HepG2 (cell line): ENCODE data around the gene EGR4. TPM values are rescaled to one million over a fixed set of nuclear protein-coding genes. Genes with fewer than 3 reads are reported as not detected.
A peak's percentile ranks its signal among the peaks of the same experiment; 100 is the strongest.

ENCODE experiments used
- AKNA ChIP-seq: sonication (generic); formaldehyde crosslinking; IDR thresholded peaks from 2 replicates; pipeline ENCODE4 v1.4.0; 2020; ENCODE audit warnings: missing genetic modification reagents, borderline replicate concordance
- IKZF5 ChIP-seq: IDR thresholded peaks from 2 replicates; pipeline ENCODE4 v1.6.1; 2018; ENCODE audit warnings: missing genetic modification reagents, mild to moderate bottlenecking, missing compliant biosample characterization
- KDM1A ChIP-seq: IDR thresholded peaks from 2 replicates; pipeline ENCODE4 v1.6.1; 2016; ENCODE audit warnings: missing compliant biosample characterization
- NFYB ChIP-seq: sonication (generic); formaldehyde crosslinking; IDR thresholded peaks from 2 replicates; pipeline ENCODE4 v1.4.0; 2020; ENCODE audit warnings: missing genetic modification reagents
- ONECUT2 ChIP-seq: sonication (generic); formaldehyde crosslinking; IDR thresholded peaks from 2 replicates; pipeline ENCODE4 v1.4.0; 2020; ENCODE audit warnings: missing genetic modification reagents
- PPARG ChIP-seq: conservative IDR thresholded peaks from 2 replicates; pipeline ENCODE4 v1.6.1; 2016; ENCODE audit warnings: missing biosample characterization, missing genetic modification reagents
- SIN3A ChIP-seq: IDR thresholded peaks from 2 replicates; pipeline ENCODE4 v1.6.1; 2011; ENCODE audit warnings: low read depth, mild to moderate bottlenecking, control low read depth, low read length, borderline replicate concordance
- SNAPC2 ChIP-seq: sonication (generic); formaldehyde crosslinking; IDR thresholded peaks from 2 replicates; pipeline ENCODE4 v1.8.1; 2022; ENCODE audit warnings: mild to moderate bottlenecking, missing genetic modification reagents
- TGIF2 ChIP-seq: IDR thresholded peaks from 2 replicates; pipeline ENCODE4 v1.6.1; 2016; ENCODE audit warnings: control low read depth, missing compliant biosample characterization
- ZFYVE20 ChIP-seq: sonication (generic); formaldehyde crosslinking; IDR thresholded peaks from 2 replicates; pipeline ENCODE4 v1.8.0; 2023; ENCODE audit warnings: low read depth, mild to moderate bottlenecking, moderate library complexity, missing genetic modification reagents, borderline replicate concordance
- ZNF253 ChIP-seq: sonication (generic); formaldehyde crosslinking; IDR thresholded peaks from 2 replicates; pipeline ENCODE4 v1.8.0; 2022; ENCODE audit warnings: mild to moderate bottlenecking, missing genetic modification reagents, borderline replicate concordance
- ZNF281 ChIP-seq: sonication (generic); formaldehyde crosslinking; IDR thresholded peaks from 2 replicates; pipeline ENCODE4 v1.4.0; 2020; ENCODE audit warnings: missing genetic modification reagents, borderline replicate concordance
- ZNF503 ChIP-seq: sonication (generic); formaldehyde crosslinking; IDR thresholded peaks from 2 replicates; pipeline ENCODE4 v1.4.0; 2020; ENCODE audit warnings: missing genetic modification reagents
- ZNF547 ChIP-seq: sonication (generic); formaldehyde crosslinking; IDR thresholded peaks from 2 replicates; pipeline ENCODE4 v1.5.1; 2020; ENCODE audit warnings: mild to moderate bottlenecking, missing genetic modification reagents
- ZNF549 ChIP-seq: sonication (generic); formaldehyde crosslinking; IDR thresholded peaks from 2 replicates; pipeline ENCODE4 v1.5.0; 2020; ENCODE audit warnings: missing genetic modification reagents
- ZNF749 ChIP-seq: sonication (generic); formaldehyde crosslinking; IDR thresholded peaks from 2 replicates; pipeline ENCODE4 v1.8.0; 2022; ENCODE audit warnings: mild to moderate bottlenecking, missing genetic modification reagents, moderate library complexity, borderline replicate concordance
- ZNF790 ChIP-seq: sonication (generic); formaldehyde crosslinking; IDR thresholded peaks from 2 replicates; pipeline ENCODE4 v1.8.0; 2022; ENCODE audit warnings: missing genetic modification reagents, mild to moderate bottlenecking, borderline replicate concordance
- polyA plus RNA-seq, 8 experiments: library from polyadenylated mRNA; depleted of rRNA in 3 of 8; stranded (reverse) in 7 of 8; unstranded in 1 of 8; fragments of >200 nt; fragmentation: Illumina TruSeq in 4 of 8; extraction: Trizol in 4 of 8; gene quantifications; 2 replicates each; pipeline versions ENCODE4 v1.2.1 to v1.2.3, GENCODE V29; 2011 to 2016; ENCODE audit warnings: low read depth in 4 of 8, missing spikeins in 1 of 8, mixed read lengths in 1 of 8; ENCODE audit not compliant: insufficient read depth in 1 of 8
- total RNA-seq, 5 experiments: library from RNA; depleted of rRNA; stranded (reverse); fragments of >200 nt; fragmentation: Illumina TruSeq; extraction: Trizol; gene quantifications; 2 replicates each; pipeline ENCODE4 v1.2.3, GENCODE V29; 2016; ENCODE audit warnings: low read depth in 1 of 5
- TF ChIP-seq, protein P1 (sequence below): sonication (generic); formaldehyde crosslinking; IDR thresholded peaks from 2 replicates; pipeline ENCODE4 v1.8.0; 2022; ENCODE audit warnings: missing genetic modification reagents, mild to moderate bottlenecking, borderline replicate concordance

The EGR4 gene
- total and polyA plus RNA-seq, 2 of the 13 experiments (the other 11 are each of a cell fraction or from before 2014, with no cell fraction given) = not detected

DNA sequence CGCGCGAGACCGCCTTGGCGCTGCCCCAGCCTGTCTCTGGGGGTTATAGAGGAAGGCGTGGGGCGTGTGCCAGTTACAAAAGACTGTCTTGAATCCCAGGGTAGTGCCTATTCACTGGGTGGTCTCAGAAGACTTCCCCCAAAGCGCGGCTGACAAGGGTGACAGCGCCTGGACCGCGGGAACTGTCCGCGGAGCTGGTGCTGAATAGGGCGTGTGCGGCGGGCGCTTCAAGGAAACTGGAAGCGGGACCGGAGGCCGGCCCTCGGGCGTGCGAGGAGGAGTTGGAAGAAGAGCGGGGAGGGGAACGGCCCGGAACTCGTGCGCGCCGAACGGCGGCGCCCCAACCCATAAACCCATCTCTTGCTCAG is 2.3 kb downstream of the EGR4 start (continued):
- peak; percentile 93 for TF ChIP-seq ZNF253 (CRISPR knock-in tag)
- TF ChIP-seq SIN3A = peak; percentile 88; the same call in 1 of the 2 replicates
- TF ChIP-seq ZNF790 = peak; percentile 89; the same call in 1 of the 2 replicates
- TF ChIP-seq, protein P1, sequence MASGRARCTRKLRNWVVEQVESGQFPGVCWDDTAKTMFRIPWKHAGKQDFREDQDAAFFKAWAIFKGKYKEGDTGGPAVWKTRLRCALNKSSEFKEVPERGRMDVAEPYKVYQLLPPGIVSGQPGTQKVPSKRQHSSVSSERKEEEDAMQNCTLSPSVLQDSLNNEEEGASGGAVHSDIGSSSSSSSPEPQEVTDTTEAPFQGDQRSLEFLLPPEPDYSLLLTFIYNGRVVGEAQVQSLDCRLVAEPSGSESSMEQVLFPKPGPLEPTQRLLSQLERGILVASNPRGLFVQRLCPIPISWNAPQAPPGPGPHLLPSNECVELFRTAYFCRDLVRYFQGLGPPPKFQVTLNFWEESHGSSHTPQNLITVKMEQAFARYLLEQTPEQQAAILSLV (CRISPR knock-in tag) = 0 out of 2 replicates have a peak, but pooled peaks have one; percentile 52
- peak; percentile 85; the same call in 1 of the 2 replicates for TF ChIP-seq ZNF749 (CRISPR knock-in tag)
- peak; percentile 77; the same call in 1 of the 2 replicates for TF ChIP-seq ZNF547
- TF ChIP-seq ZNF503 (CRISPR knock-in tag) = peak; percentile 46; the same call in 1 of the 2 replicates
- TF ChIP-seq KDM1A = no peak
- TF ChIP-seq NFYB (CRISPR knock-in tag) = 0 out of 2 replicates have a peak, but pooled peaks have one; percentile 31
- no peak for TF ChIP-seq ZFYVE20 (CRISPR knock-in tag)
- TF ChIP-seq ZNF549 (CRISPR knock-in tag) = 0 out of 2 replicates have a peak, but pooled peaks have one; percentile 26
- TF ChIP-seq PPARG (CRISPR knock-in tag) = peak; percentile 65
- TF ChIP-seq SNAPC2 (CRISPR knock-in tag) = peak; percentile 62; the same call in 1 of the 2 replicates
- TF ChIP-seq IKZF5 (CRISPR knock-in tag) = peak; percentile 64; the same call in 1 of the 2 replicates
- peak; percentile 64 for TF ChIP-seq ZNF281 (CRISPR knock-in tag)
- peak; percentile 94 for TF ChIP-seq AKNA (CRISPR knock-in tag)
- peak; percentile 97 for TF ChIP-seq TGIF2
- 0 out of 2 replicates have a peak, but pooled peaks have one; percentile 37 for TF ChIP-seq ONECUT2
